GM19452 (cell line): Measurements from ENCODE around the gene TRPM2.

Experiments used
- ATAC-seq: cut with Tn5 transposase; IDR thresholded peaks from one replicate; pipeline ENCODE4 v1.9.1; 2021; ENCODE audit not compliant: unreplicated experiment

TRPM2 gene

GRCh38 chr21:44321846-44322450 is 31.5 kb upstream of the TRPM2 start:
- no peak for ATAC-seq

- no peak for ATAC-seq
Observed at GRCh38 chr21:44322621-44323325, 30.6 kb upstream of the TRPM2 start.

GRCh38 chr21:44323591-44323990 is 29.8 kb upstream of the TRPM2 start:
- no peak for ATAC-seq

- no peak for ATAC-seq
Observed at GRCh38 chr21:44324106-44324853, 29.1 kb upstream of the TRPM2 start.

- no peak for ATAC-seq
Observed at GRCh38 chr21:44324854-44325107, 28.6 kb upstream of the TRPM2 start.

- ATAC-seq: no peak
Observed at GRCh38 chr21:44325386-44326271, 27.8 kb upstream of the TRPM2 start.

GRCh38 chr21:44326272-44326647 is 27.2 kb upstream of the TRPM2 start:
- no peak for ATAC-seq

GRCh38 chr21:44326716-44327602 is 26.5 kb upstream of the TRPM2 start:
- no peak for ATAC-seq

GRCh38 chr21:44327603-44327974 is 25.8 kb upstream of the TRPM2 start:
- ATAC-seq: no peak

GRCh38 chr21:44328242-44328895 is 25.1 kb upstream of the TRPM2 start:
- ATAC-seq: no peak

- ATAC-seq: no peak
Observed at GRCh38 chr21:44329086-44329889, 24.1 kb upstream of the TRPM2 start.

- ATAC-seq: no peak
Observed at GRCh38 chr21:44329971-44330681, 23.3 kb upstream of the TRPM2 start.

- no peak for ATAC-seq
Observed at GRCh38 chr21:44330698-44331097, 22.7 kb upstream of the TRPM2 start.

GRCh38 chr21:44331209-44331608 is 22.2 kb upstream of the TRPM2 start:
- no peak for ATAC-seq

GRCh38 chr21:44331650-44332307 is 21.6 kb upstream of the TRPM2 start:
- ATAC-seq: no peak

- ATAC-seq: no peak
Observed at GRCh38 chr21:44332383-44332782, 21.0 kb upstream of the TRPM2 start.

- no peak for ATAC-seq
Observed at GRCh38 chr21:44332965-44333364, 20.5 kb upstream of the TRPM2 start.
